GM18498 (cell line): ENCODE measurements around the gene PABPC1L.

Source experiments
- ATAC-seq: cut with Tn5 transposase; IDR thresholded peaks from one replicate; pipeline ENCODE4 v1.9.1; 2021; ENCODE audit warnings: mild to moderate bottlenecking, moderate library complexity; ENCODE audit not compliant: unreplicated experiment

The PABPC1L gene

DNA sequence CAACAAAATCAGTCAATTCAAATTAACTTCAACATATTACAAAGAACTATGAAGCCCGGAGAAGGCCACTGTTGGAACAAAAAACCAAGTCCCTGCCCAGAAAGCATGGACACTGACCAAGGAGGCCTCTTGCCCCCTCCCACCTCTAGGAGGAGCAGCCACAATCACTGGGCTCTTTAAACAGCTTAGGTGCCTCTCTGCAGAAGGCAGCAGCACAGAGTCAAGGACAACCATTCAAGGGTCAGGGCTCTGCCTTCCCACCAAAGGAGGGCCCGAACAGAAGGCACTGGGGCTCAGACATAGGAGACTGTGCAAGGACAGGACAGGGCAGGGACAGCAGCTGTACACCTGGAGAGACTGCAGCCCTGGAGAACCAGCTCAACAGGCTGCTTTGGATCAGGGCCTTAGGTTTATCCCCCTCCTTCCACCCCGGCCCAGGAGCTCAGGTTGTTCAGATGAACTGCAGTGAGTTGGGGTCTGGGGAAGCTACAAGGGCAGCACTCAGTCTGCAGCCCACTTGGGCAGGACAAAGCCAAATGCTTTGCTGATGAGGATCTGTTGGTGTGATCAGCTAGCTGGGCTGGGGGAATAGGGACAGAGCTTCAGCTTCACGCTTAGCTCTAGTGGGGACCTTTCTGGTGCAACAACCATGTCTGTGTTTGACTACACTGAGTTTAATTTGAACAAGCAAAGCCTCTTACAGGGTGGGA is 32.6 kb downstream of the PABPC1L start:
- ATAC-seq = no peak

DNA sequence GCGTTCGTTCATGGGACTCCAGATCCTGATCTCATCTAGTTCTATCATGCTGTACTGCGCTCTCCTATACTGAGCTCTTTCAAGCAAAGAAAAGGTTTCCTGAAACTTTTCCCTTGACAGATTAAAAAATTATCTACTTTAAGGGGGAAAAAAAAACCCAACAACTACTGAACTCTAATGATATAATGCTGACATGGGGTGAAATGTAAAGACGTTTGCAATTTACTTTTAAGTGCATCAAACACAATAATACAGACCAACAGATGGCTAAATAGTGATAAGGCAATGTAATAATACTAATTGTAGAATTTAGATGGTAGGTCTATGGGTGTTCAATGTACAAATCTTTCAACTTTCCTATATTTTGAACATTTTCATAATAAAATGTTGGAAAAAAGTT is 34.0 kb downstream of the PABPC1L start:
- no peak for ATAC-seq

DNA sequence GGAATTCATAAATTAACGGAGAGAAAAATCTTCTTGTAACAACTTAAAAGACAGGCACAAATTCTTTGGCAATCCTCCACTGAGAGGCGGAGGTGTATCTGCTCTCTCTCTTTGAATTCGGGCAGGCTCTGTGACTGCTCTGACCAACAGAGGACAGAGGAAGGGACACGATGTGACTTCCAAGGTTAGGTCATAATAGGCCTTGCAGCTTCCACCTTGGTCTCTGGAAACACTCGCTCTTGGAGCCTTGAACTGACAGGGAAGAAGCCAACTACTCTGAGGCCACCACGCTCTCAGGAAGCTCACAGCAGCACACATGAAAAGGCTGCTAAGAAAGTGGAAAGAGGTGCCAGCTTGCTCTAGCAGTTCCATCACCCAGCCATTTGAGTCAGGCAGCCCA is 35.4 kb downstream of the PABPC1L start:
- ATAC-seq = no peak

DNA sequence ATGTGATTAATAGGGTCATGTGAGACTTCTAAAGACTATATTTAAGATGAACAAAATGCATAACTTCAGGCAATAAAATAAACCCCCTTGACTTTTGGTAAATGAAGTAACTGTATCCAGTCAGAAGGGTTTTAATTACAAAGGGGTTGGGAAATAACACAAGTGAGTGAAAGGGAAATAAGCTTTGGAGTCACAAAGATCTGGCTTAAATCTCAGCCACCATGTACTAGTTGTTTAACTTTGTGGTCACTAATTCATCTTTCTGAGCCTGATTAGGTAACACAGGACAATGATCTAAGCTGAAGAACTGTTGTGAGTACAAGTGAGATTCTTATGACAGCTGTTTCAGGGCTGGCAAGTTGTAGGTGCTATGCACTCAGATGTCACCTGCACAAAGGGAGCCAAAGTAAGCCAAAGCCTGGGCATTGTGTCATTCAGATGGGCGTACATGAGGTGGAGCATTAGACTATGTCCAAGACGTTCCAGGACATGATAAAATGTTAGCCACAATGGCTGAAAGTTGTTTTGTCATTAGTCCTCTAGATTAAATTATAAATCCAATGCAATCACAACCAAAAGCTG is 36.5 kb downstream of the PABPC1L start:
- no peak for ATAC-seq

DNA sequence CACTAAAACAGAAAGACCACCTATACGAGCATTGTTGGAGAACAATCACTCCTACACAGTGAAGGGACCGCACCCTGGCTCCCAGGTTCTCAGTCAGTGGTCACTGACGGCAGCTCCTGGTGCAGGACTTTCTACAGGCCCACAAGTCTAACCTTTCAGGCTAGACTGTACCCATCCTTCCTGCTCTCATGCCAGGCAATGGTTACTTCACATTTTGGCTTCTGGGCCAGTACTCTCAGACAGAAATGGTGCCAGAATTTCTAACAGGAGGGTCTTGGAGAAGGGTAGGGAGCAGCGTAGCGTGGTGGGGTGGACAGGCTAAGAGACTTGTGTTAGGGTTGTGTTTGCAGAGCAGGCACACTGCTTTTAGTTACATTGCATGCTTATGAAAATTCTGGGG is 38.2 kb downstream of the PABPC1L start:
- ATAC-seq = no peak

DNA sequence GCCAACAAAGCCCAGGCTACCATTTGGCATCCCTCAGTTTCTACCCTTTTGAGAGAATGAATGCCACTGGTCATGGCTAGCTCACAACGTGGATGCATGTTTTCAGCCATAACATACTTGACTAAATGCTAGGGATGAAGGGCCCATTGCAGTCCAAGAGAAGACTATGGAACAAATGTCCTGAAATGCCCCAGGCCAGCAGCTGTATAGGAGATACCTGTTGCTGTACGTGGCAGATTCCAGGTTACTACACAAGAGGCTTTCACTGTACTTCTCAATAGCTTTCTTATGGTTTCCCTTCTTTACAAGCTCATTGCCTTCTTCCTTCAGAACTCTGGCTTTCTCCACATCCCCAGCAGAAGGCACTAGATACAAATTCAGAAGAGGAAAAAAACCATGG is 38.7 kb downstream of the PABPC1L start:
- no peak for ATAC-seq

DNA sequence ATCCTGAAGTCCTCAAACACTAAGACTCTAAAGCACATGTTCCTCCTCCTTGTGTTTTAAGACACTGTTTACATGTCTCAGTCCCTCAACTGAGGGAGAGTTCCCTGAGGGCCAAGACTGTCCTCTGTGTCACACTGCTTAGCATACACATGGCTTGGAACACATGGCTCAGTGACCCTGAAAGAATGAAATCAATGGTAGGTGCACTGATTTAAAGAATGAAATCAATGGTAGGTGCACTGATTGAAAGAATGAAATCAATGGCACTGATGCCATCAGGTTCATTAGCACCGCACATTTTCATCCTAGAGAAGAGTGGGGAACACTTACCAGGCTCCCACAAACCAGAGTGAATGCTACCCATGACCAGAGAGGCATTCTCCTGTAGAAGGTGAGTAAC is 40.5 kb downstream of the PABPC1L start:
- no peak for ATAC-seq

DNA sequence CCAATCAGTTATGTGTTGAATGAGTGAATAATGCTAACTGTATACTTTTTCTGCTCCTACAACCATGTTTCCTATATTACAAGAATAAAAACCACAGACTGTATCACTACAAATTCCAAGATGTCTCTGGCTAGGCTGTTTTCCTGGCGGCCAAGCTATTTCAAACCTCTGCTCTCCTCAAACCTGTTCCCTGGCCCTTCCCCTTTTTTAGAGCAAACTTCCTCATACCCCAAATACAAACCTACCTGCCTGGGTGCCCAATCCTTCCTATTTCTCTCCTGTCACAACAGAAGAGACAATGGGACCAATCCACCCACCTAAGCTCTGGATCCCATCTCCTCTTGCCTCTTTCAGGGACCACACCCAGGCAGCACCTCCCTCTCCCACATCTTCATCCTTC is 42.9 kb downstream of the PABPC1L start:
- no peak for ATAC-seq

DNA sequence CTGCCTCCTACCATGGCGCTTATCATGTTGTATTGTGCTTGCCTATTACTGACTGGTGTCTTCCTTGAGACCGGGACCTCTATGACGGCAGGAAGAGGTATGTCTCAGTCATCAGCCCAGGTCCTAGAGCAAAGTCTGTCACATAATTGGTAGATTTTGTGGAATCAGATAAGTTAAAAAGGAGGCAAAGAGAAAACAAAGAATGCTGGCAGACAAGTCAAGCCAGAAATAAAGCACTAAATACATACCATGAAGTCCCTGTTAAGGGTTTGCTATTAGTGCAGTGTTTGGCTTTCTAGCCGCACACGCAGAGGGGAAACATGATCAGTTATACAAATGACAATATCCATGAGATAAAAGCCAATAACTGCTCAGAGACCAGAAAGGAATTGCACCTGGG is 44.4 kb downstream of the PABPC1L start:
- ATAC-seq = no peak

DNA sequence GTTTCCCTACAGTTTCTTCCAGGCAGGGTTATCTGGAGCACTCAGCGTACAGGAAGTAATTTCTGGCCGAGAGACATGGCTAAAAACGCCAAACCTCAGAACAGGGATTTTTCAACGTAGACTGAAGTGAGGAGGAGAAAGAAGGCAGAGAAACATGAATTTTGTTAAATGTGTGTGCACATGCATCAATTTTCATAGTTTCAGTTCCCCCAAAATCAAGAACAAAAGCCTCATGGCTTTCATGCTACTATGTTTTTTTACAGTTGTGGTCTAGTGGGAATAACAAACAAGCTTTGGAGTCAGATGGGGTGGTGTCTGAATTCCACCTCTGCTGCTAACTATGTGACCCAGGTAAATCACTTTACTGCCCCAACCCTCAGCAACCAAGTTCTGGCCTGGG is 45.4 kb downstream of the PABPC1L start:
- no peak for ATAC-seq

DNA sequence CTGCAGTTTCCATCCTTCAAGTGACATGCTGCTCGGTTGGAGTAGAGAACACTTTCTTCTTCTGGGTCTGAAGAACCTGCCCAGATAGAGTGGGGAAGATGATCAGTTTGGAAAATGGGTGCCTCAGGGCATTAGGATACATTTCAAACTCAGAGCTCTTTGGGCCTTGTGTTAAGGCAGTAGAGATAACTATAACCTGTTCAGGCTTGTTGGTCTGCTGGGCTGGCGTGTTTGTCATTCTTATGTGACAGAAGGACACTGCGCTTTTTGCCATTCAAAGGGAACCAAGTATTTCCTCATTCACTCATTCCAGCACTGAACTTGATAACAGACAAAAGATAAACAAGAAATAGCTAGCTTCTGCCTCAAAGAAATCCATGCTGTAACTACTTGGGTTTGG is 46.5 kb downstream of the PABPC1L start:
- no peak for ATAC-seq

DNA sequence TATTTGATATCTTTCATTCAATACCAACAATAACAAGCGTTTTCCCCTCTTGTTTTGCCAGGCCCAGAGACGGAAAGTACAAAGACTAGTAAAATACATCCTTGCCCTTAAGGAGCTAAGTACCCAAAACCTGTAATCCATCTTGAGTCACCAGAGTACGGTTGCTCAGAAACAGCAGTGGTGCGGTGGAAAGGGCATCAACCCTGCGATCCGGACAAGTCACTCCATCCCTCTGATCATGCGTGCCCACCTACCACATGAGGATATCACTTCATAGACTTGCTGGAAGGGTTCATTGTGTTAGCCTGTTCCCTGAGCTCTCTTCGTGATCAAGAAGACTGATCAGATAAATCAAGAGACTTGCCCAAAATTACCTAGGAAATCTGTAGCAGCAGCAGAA is 48.4 kb downstream of the PABPC1L start:
- no peak for ATAC-seq

DNA sequence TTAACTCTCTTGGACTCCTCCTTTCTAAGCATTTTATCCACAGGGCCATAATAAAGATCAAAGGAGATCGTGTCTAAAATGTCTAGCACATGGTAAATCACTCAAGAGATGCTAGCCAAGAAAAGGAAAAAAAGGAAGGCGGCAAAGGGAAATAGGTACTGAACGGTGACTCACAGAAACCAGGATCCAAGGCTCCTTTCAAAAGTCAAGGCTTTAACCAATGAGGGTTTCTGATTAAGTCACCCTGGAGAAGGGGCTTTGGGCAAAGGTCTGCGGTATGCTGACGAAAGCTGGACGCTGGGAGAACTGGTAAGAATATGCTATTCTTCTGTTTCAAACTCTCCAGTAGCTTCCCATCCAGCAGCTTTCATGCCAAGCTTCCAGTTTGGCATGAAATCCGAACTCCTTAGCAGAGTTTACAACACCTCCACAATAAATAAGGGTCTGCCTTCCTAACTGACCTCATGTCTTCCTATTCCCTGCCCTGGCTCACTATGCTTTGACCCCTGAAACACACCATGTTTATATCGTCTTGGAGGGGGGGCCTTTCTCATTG is 49.3 kb downstream of the PABPC1L start:
- ATAC-seq = no peak

DNA sequence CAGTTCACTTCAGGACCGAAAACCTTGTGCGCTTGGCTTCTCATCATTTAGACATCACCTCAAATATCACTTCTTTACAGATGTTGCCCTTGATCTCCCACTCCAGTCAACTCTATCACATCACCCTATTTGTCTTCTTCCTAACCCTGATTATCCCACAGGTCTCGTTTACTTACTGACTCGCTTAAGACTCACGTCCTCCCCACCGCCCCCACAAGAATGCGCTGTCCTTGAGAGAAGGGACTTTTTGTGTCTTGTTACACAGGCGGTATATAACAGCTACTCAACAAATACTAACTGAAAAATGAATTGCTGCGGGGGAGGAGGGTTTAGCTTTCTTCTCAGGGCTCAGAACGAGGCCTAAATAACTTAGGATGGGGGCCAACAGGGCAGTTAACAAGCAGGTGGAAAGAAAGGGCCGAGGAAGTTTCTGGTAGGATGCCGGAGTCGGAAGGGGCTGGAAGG is 49.8 kb downstream of the PABPC1L start:
- ATAC-seq = peak; percentile 19

DNA sequence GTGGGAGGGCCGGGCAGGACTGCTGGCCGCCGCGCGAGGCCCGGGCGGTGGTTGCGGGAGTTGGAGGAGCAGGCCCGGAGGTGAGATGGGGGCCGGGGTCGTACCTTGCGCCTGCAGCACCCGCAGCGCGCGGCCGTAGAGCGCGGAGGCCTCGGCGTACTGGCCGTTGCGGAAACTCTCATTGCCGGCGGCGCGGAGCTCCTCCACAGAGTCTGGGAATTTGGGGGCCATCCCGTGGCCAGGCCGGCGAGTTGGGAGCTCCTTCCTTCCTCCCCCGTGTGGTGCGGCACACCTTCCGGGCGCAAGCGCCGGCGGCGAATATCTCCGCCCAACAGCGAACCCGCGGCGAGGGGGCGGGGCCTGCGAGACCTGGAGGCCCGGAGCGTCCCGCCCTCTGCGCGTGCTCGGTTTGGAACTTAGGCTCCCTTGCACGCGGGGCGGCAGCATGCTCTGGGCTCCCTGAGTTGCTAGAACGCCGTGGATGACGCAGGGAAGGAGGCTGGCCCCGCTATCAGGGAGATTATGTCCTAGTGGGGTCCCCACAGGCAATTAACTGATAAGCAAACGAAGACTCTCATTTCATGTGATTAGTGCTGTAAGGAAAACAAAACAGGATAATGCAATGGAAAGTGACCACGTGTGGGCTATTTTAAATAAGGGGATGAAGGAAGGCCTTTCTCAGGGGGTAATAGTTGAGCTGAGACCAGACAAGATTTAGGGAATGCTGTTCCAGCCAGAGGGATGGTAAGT is 50.4 kb downstream of the PABPC1L start, which contains the start of gene TOMM34:
Gene TOMM34, minus strand, starts transcription at position 295 of the 750 bp plus-strand sequence. Its CDS starts 64 bp downstream, at position 231.
- peak; percentile 87 for ATAC-seq

DNA sequence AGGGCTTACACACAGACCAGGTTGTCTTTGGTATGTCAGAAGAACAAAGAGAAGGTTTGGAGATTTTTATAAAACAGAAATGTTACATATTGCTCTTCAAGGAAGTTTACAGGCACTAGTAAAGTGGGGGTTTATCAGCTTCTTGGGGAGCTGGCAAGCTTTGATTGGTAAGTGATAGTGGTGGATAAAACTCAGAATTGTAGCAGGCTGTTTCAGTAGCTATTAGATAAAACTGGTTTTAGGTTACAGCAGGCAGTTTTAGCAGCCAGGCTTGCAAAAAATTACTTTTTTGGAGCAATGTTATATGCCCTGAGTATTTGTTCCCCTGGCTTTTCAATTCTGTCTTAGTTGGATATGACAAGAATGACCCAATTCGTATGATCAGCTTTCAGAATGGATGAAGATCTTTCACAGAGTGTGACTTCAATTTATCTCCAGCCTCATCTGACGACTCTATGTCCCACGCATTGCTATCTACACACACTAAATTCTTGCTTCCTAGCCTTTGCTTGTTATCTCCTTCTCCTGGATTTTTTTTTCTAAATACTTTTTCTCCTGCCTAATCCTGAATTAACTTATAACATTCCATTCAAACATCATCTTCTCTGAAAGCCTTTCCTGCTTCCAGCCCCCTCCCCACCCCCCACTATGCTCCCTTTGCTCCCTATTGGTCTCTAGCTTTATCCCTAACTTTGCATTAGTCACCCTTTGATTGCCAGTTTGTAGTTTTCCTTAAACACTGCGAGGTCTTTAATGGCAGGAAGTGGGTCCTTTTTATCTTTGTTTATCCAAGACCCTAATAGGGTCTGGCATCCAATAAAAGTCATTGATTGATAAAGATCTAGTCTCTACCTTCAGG is 51.4 kb downstream of the PABPC1L start:
- no peak for ATAC-seq

DNA sequence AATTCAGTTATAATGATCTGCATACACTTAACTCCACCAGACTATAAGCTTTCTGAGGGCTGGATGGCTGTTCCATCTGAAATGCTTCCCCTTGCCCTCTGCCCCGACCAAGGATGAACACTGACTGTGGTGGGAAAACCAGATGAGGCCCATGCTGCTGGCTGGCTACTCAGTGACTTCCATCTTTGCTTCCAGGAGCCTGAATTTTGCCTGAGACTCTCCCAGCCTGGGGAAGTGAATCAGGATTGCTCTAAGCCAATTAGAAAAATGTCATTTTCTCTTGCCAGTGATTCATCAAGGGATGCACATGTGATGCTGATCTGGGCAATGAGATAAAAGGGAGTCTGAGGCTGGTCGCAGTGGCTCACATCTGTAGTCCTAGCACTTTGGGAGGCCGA is 52.0 kb downstream of the PABPC1L start:
- no peak for ATAC-seq

DNA sequence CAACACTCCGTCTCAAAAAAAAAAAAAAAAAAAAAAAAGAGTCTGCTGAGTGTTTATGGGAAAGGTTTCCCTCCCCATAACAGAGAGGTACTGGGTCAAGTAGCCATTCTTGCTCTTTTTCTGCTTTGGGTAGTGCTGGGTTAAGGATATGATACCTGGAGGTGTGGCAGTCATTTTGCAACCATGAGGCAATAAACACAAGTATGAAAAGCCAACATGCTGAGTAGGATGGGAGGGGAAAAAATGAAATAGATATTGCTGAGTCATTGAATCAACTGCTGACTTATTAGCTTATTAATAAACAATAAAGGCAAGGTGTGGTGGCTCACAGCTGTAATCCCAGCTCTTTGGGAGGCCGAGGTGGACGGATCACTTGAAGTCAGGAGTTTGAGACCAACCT is 52.6 kb downstream of the PABPC1L start:
- no peak for ATAC-seq

DNA sequence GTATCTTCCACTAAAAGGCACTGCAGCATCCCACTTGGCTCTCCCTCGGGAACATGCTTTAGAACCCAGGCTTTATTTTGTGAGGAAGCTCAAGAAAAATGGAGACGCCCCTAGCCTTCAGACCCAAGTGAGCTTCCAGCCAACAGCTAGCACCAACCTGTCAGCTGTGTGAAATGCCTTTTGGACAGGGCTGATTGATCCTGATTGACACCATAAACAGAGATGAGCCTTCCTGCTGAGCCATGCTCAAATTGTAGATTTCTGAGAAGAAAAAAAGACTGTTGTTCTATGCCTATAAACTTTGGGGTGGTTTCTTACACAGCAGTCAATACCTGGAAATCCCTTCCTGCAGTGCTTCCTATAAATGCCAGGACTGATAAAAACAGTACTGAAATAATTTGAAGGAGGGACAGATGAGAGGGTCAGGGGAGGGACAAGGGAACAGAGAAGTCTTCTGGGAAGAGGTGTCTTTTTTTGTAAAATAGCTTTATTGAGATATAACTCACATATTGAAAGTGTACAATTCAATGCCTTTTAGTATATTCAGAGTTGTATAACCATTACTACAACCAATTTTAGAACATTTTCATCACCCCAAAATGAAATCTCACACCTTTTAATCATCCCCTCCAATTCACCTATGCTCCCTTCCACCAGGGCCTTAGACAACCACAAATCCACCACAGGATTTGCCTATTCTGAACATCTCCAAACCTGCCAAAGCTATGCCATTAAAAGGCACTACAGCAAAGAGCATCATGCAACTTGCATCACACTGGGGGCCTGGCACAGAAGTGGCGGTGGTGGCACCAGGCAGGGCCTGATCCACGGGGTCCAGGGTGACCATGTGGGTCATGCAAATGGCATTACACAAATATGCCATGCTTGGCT is 53.7 kb downstream of the PABPC1L start:
- ATAC-seq = no peak

DNA sequence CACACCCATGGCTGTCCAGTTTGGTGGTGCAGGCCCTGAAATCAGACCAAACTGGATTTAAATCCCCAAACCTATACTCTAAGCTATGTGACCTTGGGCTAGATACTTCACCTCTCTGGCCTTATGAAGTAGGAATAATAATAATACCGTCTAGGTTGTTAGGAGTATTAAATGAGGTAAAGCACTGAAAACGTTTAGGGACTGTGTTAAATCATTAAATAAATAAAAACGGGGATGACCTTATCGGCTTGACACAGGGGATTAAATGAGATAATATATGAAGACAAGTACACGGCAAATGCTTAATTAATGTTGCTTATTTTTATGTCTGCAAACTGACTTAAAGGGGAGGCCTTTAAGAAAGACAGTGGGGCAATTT is 55.8 kb downstream of the PABPC1L start:
- ATAC-seq = no peak
